GM19468 (cell line): Measurements from ENCODE around the gene CIAPIN1.
"Not testable (repeated sequence)": the region's sequence is repeated elsewhere in the genome, so short reads cannot be mapped to it uniquely, and the experiment has no call there.

Source experiments
- ATAC-seq: cut with Tn5 transposase; IDR thresholded peaks from one replicate; pipeline ENCODE4 v1.9.1; 2021; ENCODE audit warnings: mild to moderate bottlenecking, moderate library complexity, moderate number of reproducible peaks; ENCODE audit not compliant: unreplicated experiment; ENCODE audit errors: extremely low read depth

CIAPIN1 gene

GRCh38 chr16:57446531-57447185 is 527 bp downstream of the CIAPIN1 start:
- no peak for ATAC-seq

GRCh38 chr16:57445510-57445909 is 1.7 kb downstream of the CIAPIN1 start:
- no peak for ATAC-seq

GRCh38 chr16:57444711-57445110 is 2.5 kb downstream of the CIAPIN1 start:
- ATAC-seq: no peak

GRCh38 chr16:57440551-57440950 is 6.6 kb downstream of the CIAPIN1 start:
- ATAC-seq: not testable (repeated sequence)

- not testable (repeated sequence) for ATAC-seq
Observed at GRCh38 chr16:57439947-57440346, 7.2 kb downstream of the CIAPIN1 start.

GRCh38 chr16:57435838-57436237 is 11.3 kb downstream of the CIAPIN1 start:
- ATAC-seq: no peak

- no peak for ATAC-seq
Observed at GRCh38 chr16:57434003-57434402, 13.2 kb downstream of the CIAPIN1 start.

- no peak for ATAC-seq
Observed at GRCh38 chr16:57432989-57433388, 14.2 kb downstream of the CIAPIN1 start.

- no peak for ATAC-seq
Observed at GRCh38 chr16:57432505-57432904, 14.7 kb downstream of the CIAPIN1 start.

GRCh38 chr16:57430955-57431354 is 16.2 kb downstream of the CIAPIN1 start:
- no peak for ATAC-seq

GRCh38 chr16:57427824-57428223 is 19.4 kb downstream of the CIAPIN1 start:
- ATAC-seq: no peak

- ATAC-seq: no peak
Observed at GRCh38 chr16:57427307-57427706, 19.9 kb downstream of the CIAPIN1 start.

- no peak for ATAC-seq
Observed at GRCh38 chr16:57426356-57426755, 20.8 kb downstream of the CIAPIN1 start.

GRCh38 chr16:57424583-57424982 is 22.6 kb downstream of the CIAPIN1 start:
- no peak for ATAC-seq

GRCh38 chr16:57423152-57423551 is 24.0 kb downstream of the CIAPIN1 start:
- no peak for ATAC-seq

GRCh38 chr16:57422026-57422944 is 24.9 kb downstream of the CIAPIN1 start:
- ATAC-seq: no peak

GRCh38 chr16:57419506-57419905 is 27.7 kb downstream of the CIAPIN1 start:
- ATAC-seq: no peak

GRCh38 chr16:57416084-57416483 is 31.1 kb downstream of the CIAPIN1 start:
- ATAC-seq: no peak

- ATAC-seq: no peak
Observed at GRCh38 chr16:57413733-57414132, 33.5 kb downstream of the CIAPIN1 start.

GRCh38 chr16:57413301-57413730 is 33.9 kb downstream of the CIAPIN1 start:
- peak; percentile 37 for ATAC-seq

- no peak for ATAC-seq
Observed at GRCh38 chr16:57412584-57412983, 34.6 kb downstream of the CIAPIN1 start.
